ENCODE results near the gene TSPO2.

Gene TSPO2

GRCh38 chr6:41027799-41028560, 14.3 kb upstream of the TSPO2 start:
- peak; percentile 72 for DNase-seq

GRCh38 chr6:41028561-41029412, 13.5 kb upstream of the TSPO2 start:
- DNase-seq, result no peak

DNA sequence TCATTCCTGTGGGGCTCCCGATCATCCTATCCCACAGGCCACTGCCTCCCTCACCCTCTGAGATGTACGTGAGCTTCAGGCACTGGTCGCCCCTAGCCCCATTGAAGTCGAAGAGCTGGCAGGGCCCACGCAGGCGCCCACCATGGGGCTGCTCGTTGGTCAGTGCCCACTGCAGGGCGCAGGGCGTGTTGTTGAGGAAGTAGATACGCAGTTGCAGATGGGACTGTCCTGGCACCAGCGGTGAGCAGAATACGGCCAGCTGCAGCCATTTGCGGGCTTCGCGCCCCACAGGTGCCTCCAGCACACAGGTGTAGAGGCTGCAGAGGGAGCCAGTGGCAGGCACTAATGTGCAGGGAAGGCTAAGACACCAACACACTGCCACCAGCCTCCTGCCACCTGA, 9.4 kb upstream of the TSPO2 start:
- DNase-seq, result no peak

DNA sequence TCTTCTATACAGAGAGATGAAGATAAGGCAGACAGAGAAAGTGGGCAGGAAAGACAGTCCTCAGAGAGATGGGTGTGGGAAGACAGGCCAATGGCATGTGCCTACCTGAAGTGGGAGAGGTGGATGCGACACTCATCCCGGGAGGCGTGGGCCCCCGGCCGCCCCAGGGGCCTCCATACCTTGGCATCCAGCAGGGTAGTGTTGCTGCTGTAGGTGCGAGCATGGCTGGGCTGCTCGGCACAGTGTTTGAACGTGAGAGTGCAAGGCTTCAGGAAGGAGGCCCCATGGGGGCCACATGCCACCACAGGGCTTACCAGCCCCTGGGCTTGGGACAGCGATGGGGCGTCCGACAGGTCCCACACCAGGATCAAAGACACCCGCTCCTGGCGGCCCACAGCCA, 8.5 kb upstream of the TSPO2 start:
- DNase-seq, result no peak

GRCh38 chr6:41036186-41036585, 6.1 kb upstream of the TSPO2 start:
- DNase-seq, result no peak

GRCh38 chr6:41036601-41037000, 5.7 kb upstream of the TSPO2 start:
- DNase-seq, result no peak

DNA sequence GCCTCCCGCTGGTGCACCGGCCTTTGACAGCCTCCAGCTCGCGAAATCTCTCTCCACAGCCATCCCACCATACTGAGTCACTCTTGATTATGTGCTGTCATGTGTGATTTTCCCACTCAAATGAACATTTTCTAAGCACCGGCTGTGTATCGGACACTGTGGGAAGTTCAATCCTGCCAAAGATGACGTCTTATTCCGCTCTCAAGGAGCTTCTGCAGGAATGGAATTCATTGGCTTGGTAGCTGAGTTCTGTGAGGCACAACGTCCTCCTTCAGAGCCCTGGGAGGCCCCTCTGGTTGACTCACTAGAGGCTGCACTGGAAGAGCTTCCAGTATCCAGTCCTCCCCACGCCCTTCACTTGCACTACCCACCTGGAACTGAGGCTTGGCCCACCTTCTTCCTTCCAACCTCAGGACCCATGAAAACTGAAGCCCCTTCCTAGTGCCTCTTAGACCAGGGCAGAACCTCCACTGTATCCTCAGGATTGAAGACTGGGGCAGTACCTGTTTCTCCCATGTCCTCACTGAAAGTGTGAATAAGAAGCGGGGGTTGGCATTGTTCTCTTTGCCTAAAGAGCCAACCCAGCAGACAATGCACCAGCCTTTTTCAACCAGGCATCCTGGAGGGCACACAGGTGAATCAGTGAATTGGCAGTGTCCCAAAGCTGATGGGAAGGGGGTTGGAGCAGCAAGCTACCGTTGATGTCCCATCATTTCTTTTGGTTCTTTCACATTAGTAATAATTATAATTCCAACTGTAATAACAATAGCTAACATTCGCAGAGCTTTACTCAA, 5.0 kb upstream of the TSPO2 start:
- DNase-seq, result peak; percentile 11

DNA sequence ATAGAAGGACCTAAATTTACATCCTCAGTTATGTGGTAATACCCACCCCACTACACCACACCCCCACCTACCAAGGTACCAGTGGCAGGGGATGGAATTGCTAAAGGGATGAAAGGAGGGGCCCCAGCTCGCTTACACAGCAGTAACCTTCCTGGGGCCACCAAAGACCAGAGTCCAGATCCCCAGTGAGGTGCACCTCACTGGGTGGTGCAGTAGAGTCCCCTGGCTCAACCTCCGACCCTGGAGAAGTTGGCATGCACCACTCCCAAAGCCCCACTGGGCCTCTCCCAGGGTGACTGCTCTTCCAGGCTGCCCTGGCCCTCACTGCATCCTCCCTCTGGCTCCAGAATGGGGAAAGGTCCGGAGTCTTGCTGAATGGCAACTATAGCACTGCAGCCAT, 4.1 kb upstream of the TSPO2 start:
- no peak for DNase-seq

- peak; percentile 12 for DNase-seq
Observed at GRCh38 chr6:41039060-41039998, 2.9 kb upstream of the TSPO2 start, which contains the start of gene UNC5CL. Gene UNC5CL (minus strand): TSS chr6:41039221. CDS start chr6:41035074, 4,147 bp downstream.

DNA sequence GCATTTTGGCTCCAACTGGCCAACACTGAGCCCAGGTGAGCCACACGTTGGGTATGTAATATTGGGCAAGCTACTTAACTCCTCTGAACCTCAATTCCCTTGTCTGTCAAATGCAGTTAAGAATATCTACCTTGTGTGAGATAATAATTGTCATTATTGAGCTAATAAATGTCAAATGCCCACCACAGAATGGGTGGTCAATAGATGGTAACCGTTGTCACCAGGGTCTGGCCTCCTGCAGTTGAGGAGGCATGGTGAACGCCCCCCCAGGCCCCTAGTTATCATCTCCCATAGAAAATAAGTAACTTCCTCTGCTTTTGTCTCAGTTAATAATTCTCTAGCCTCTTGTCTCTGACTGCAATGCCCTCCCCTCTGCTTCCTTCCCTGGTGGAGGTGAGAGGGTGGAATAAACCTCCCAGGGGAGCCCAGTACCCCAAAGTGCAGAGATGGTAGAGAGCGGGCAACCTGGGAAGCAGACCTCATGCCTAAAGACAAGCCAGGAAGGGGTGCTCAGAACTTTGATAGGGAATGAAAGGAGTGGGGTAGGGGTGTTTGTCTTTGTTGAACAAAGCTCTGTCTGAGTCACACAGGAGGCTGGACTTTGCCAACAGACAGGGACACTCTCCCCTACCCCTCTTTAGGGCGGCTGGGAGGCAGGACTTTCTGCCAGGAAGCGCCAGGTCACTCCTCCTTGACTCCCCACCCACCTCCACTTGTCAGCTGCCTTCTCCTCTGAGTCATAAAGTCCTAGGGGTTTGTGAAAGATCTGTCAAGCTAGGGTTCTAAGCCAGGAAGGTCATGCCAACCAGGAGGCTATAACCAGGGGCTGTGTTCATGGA, 1.9 kb upstream of the TSPO2 start:
- DNase-seq, result peak; percentile 12

- DNase-seq, result no peak
Observed at GRCh38 chr6:41040940-41041536, 1.2 kb upstream of the TSPO2 start.

DNA sequence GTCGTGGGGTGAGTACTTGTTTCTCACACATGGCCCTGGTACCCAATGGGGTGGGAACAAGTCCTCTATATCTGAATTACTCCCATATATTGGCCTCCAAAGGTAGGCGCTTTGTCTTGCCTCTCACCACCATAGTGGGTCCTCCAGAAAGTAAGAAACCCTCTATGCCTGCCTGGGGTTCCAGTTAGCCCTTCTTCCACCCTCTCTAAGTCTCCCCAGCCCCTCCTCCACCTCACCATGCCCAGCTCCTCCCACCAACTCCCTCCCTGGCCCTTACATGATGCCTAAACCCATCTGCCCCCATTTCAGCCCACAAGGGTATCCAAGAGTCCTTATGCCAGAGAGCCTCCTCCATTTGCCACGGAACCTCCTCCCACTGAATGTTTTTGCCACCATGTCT, 884 bp downstream of the TSPO2 start:
- no peak for DNase-seq

DNA sequence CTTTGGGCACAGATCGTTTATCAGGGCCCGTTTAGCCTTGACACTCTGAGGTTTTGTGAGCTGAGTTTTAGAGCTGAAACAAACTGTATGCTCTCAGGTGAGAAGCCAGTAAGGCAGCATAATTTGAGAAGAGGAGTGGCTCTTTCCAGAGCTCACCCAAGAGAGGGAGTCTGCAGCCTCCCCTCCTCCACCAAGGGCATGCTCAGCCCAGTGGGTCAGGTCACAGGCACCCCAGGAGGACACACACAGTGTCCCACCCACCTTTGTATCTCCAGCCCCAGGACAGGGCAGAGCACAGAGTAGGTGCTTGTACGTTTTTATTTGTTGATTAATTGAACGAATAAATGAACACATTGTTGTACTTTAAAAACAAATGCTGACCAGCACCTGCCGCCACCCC, 3.4 kb downstream of the TSPO2 start:
- no peak for DNase-seq

DNA sequence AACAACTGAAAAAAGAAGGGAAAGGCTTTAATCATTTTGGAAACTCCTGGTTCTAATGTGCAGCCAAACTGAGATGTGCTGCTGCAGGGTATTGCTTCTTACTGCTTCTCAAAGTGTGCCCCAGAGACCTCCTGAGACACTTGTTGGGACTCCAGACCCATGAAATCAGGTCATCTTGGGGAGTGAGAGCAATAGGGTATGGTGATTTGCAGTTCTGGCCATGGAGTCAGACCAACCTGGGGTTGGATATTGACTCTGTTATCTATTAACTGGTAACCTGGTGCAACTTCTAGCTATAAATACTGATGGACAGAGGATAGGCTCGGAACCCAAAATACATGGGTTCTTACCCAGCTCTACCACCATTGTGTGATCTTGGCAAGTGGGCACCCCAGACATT, 3.8 kb downstream of the TSPO2 start:
- no peak for DNase-seq

- DNase-seq, result no peak
Observed at GRCh38 chr6:41047306-41047705, 5.0 kb downstream of the TSPO2 start.

GRCh38 chr6:41047745-41048732, 5.8 kb downstream of the TSPO2 start:
- DNase-seq, result no peak

- DNase-seq, result peak; percentile 15
Observed at GRCh38 chr6:41049521-41049920, 7.3 kb downstream of the TSPO2 start.

- no peak for DNase-seq
Observed at GRCh38 chr6:41049955-41050354, 7.7 kb downstream of the TSPO2 start.

DNA sequence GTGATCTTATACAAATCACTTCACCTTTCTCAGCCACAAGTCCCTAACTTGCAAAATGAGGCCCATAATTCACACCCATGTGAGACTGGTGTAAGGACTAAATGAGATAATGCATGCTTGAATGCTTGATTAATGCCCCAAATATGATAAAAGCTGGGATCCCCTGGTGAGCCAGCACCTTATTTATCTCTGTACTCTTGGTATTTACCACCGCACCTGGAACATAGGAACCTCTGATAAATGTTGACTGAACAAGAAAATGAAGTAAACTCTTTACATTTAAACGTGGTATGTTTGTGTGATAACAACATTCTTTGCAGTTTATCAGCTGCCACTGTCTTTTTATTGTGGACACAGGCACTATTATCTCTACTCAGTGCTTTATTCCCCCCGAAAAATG, 8.3 kb downstream of the TSPO2 start:
- DNase-seq, result no peak

DNA sequence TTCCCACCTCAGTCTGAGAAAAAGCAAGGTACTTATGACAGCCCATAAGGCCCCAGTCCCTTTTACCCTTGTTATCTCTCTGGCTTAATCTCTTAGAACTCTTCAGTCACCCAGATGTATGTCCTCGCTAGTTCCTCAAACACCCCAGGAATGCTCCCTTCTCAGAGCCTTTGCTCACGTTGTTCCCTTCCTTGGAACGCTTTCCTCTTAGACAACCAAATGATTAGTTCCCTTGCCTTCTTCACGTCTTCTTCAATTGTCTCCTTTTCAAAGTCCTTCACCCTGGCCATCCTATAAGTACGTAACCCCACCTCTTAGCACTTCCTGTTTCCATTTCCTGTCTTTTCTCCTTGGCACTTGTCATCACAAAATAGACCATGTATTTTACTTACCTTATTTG, 9.6 kb downstream of the TSPO2 start:
- DNase-seq, result no peak
